ENCODE data around the gene PSMA4.

- TF ChIP-seq POLR2AphosphoS5 (IDR thresholded peaks at IDR 0.05; ENCODE audit: low read depth, low read length) (no peak), POLR2A (IDR thresholded peaks at IDR 0.05; ENCODE audit: low read depth, low read length) (no peak), TAF1 (IDR thresholded peaks at IDR 0.05; ENCODE audit: low read depth, low read length) (no peak), POU2F2 (IDR thresholded peaks at IDR 0.05; ENCODE audit: low read depth, low read length) (no peak)
These were observed 12.4 kb downstream of the PSMA4 start for GRCh38 chr15:78552597-78552996.

Data from GM12891 (cell line).